AG04450 (cell line): Measurements from ENCODE around the gene KRTDAP. TPM values are rescaled to one million over a fixed set of nuclear protein-coding genes. Genes with fewer than 3 reads are reported as not detected.

Experiments used
- CTCF ChIA-PET: fragments of 300-600, 350-600 bp; formaldehyde crosslinking; extraction: SDS; loops from one replicate; lab custom pipeline; 2022; ENCODE audit warnings: antibody characterized with exemption, inconsistent platforms; lab: Charles Lee
- POLR2A ChIA-PET: fragments of 350-600 bp; formaldehyde crosslinking; extraction: SDS; loops from one replicate; lab custom pipeline; 2021; ENCODE audit warnings: antibody characterized with exemption, inconsistent platforms; lab: Yijun Ruan, JAX
- DNase-seq: peaks from one replicate; pipeline ENCODE4 v3.0.0-alpha.2; 2011; ENCODE audit warnings: low read depth, low spot score
- H3K27ac ChIP-seq: one replicate; pipeline ENCODE4 v1.5.1; 2012; ENCODE audit warnings: low read depth, low read length, control low read depth
- H3K27me3 ChIP-seq: one replicate; pipeline ENCODE4 v1.6.0; 2012; ENCODE audit warnings: low read length; ENCODE audit not compliant: control insufficient read depth, insufficient read depth
- H3K4me3 ChIP-seq: 2 replicates; pipeline ENCODE4 v1.5.1; 2011; ENCODE audit warnings: mild to moderate bottlenecking, low read depth, low read length, control low read depth
- H3K9me3 ChIP-seq: 2 replicates; pipeline ENCODE4 v1.5.1; 2012; ENCODE audit warnings: low read length; ENCODE audit not compliant: control insufficient read depth, insufficient read depth
- CTCF ChIP-seq: IDR thresholded peaks from 2 replicates; pipeline ENCODE4 v1.5.1; 2011; ENCODE audit warnings: low read depth, low read length, control low read depth, inconsistent platforms
- polyA minus RNA-seq: library from RNA; depleted of rRNA, polyadenylated mRNA; stranded (reverse); fragments of >200 nt; gene quantifications from 2 replicates; pipeline ENCODE4 v1.2.3, GENCODE V29; 2011; rRNA and poly(A)+ RNA removed
- polyA plus RNA-seq: library from polyadenylated mRNA; depleted of rRNA; stranded (reverse); fragments of >200 nt; gene quantifications from 2 replicates; pipeline ENCODE4 v1.2.3, GENCODE V29; 2011; rRNA removed

Gene KRTDAP, protein sequence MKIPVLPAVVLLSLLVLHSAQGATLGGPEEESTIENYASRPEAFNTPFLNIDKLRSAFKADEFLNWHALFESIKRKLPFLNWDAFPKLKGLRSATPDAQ
- polyA plus RNA-seq = not detected in 2 replicates
- polyA minus RNA-seq = not detected in 2 replicates

GRCh38 chr19:35490364-35490763, at the start of gene KRTDAP:
TSS of gene KRTDAP (minus strand) at chr19:35490464. CDS start at chr19:35490442, 22 bp downstream.
- ChIA-PET POLR2A (no interaction called here), CTCF (interaction anchor here (0.9 kb wide), 1 partner anchor 137 kb away, joined by 5 read pairs; no protein-coding TSS in a partner anchor)
- TF ChIP-seq CTCF = no peak
- Histone ChIP-seq H3K27ac (no peak within 1 kb of the TSS), H3K4me3 (no peak within 1 kb of the TSS), H3K9me3 (no peaks in the 10 kb centered on the region), H3K27me3 (peaks cover 16% of the 10 kb centered on the region)
- no peak for DNase-seq

- H3K27me3 ChIP-seq = no peaks in the 10 kb centered on the region
- H3K4me3 ChIP-seq = no peak overlapping the region
- CTCF ChIA-PET = no interaction called here
- POLR2A ChIA-PET = interaction anchor here (0.7 kb wide), 1 partner anchor 228 kb away, joined by 4 read pairs; no protein-coding TSS in a partner anchor
- no peak overlapping the region for H3K27ac ChIP-seq
- no peak for TF ChIP-seq CTCF
- DNase-seq = no peak
- no peaks in the 10 kb centered on the region; the same call in 1 of the 2 replicates for H3K9me3 ChIP-seq
Measured at GRCh38 chr19:35539850-35540249, 49.6 kb upstream of the KRTDAP start.

DNA sequence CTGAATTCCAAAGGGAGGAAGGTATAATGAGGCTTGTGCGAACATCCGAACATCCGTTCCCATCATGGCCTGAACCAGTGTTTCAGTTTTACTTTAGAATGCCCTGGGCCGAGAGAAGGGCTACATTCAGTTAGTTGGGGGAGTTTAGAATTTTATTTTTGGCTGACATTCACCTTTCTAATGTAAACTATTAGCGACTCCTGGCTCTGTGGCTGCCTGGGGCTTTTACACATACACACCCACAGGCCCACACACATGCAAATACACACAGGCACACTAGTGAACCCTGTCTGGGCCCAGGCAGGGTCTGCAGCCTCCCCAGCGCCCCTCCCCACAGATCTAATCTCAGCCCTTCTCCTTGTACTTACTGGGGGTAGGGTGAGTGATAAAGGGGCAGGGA, 49.0 kb upstream of the KRTDAP start:
- no peak for TF ChIP-seq CTCF
- no peak for DNase-seq
- ChIA-PET POLR2A (no interaction called here), CTCF (no interaction called here)
- H3K9me3 ChIP-seq = no peaks in the 10 kb centered on the region; the same call in 1 of the 2 replicates
- H3K27me3 ChIP-seq = no peaks in the 10 kb centered on the region
- no peak overlapping the region for H3K27ac ChIP-seq
- no peak overlapping the region for H3K4me3 ChIP-seq

- peaks cover 7% of the 10 kb centered on the region for H3K27me3 ChIP-seq
- H3K27ac ChIP-seq = no peak overlapping the region
- peaks cover 6% of the 10 kb centered on the region; the same call in 1 of the 2 replicates for H3K9me3 ChIP-seq
- no peak overlapping the region for H3K4me3 ChIP-seq
- no peak for DNase-seq
- ChIA-PET CTCF (interaction anchor here (1.0 to 1.5 kb wide), 2 partner anchors 13 to 182 kb away, joined by 3 read pairs; no protein-coding TSS in a partner anchor), POLR2A (no interaction called here)
- TF ChIP-seq CTCF = no peak
Measured at GRCh38 chr19:35534803-35535480, 44.7 kb upstream of the KRTDAP start.
